ENCODE results near the gene NLRP9.
"Not testable (repeated sequence)": the region's sequence is repeated elsewhere in the genome, so short reads cannot be mapped to it uniquely, and the experiment has no call there.

Gene NLRP9

GRCh38 chr19:55750715-55751114 lies 12.5 kb upstream of the NLRP9 start:
- no peak for DNase-seq (ENCODE audit: extremely low read depth, low read depth)
- TF ChIP-seq CTCF (IDR thresholded peaks at IDR 0.05; ENCODE audit: low read depth, low read length): no peak

GRCh38 chr19:55730378-55730777 lies 7.8 kb downstream of the NLRP9 start:
- DNase-seq (ENCODE audit: extremely low read depth, low read depth): not testable (repeated sequence)

GRCh38 chr19:55723491-55723890 lies 14.7 kb downstream of the NLRP9 start:
- no peak for DNase-seq (ENCODE audit: extremely low read depth, low read depth)
- no peak for TF ChIP-seq CTCF (IDR thresholded peaks at IDR 0.05; ENCODE audit: low read depth, low read length)

- DNase-seq (ENCODE audit: extremely low read depth, low read depth): no peak
- no peak for TF ChIP-seq CTCF (IDR thresholded peaks at IDR 0.05; ENCODE audit: low read depth, low read length)
Measured at GRCh38 chr19:55720801-55721200, 17.4 kb downstream of the NLRP9 start.

- no peak for DNase-seq (ENCODE audit: extremely low read depth, low read depth)
- TF ChIP-seq CTCF (IDR thresholded peaks at IDR 0.05; ENCODE audit: low read depth, low read length): no peak
Measured at GRCh38 chr19:55720214-55720746, 17.9 kb downstream of the NLRP9 start.

GRCh38 chr19:55717879-55718711 lies 20.1 kb downstream of the NLRP9 start:
- DNase-seq (ENCODE audit: extremely low read depth, low read depth): not testable (repeated sequence)

GRCh38 chr19:55717251-55717650 lies 21.0 kb downstream of the NLRP9 start:
- no peak for TF ChIP-seq CTCF (IDR thresholded peaks at IDR 0.05; ENCODE audit: low read depth, low read length)
- no peak for DNase-seq (ENCODE audit: extremely low read depth, low read depth)

GRCh38 chr19:55716531-55716930 lies 21.7 kb downstream of the NLRP9 start:
- DNase-seq (ENCODE audit: extremely low read depth, low read depth): no peak

More at GRCh38 chr19:55716531-55716930, 21.7 kb downstream of the NLRP9 start:
- TF ChIP-seq CTCF (IDR thresholded peaks at IDR 0.05; ENCODE audit: low read depth, low read length): no peak
